NCI-H510A treated with DMSO at 0.1 percent for 48 hours (cell line): ENCODE data around the gene MVK.

Source experiments
- DNase-seq: peaks from one replicate; lab custom pipeline; 2025; lab: John Stamatoyannopoulos, UW

The MVK gene

DNA sequence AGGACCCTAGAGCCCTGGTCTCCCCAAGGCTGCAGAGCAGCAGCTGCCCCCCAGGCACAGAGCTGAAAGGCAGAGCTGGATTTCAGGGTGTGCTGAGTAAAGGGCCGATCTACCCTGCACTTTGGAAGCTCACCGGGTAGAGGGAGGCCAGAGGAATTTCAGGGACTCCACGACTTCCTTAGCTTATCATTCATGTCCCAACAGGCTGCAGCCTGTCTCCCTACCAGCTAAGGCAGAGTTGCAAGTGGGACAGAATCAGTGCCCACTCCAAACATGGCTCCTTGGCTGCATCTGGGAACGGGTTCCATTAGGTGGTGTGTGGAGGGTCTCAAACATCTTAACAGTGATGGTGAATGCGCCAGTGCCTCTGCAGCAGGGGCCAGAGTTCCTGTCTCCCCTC is 27.8 kb upstream of the MVK start:
- DNase-seq, result no peak

- DNase-seq, result no peak
Observed at GRCh38 chr12:109547286-109547685, 26.3 kb upstream of the MVK start.

DNA sequence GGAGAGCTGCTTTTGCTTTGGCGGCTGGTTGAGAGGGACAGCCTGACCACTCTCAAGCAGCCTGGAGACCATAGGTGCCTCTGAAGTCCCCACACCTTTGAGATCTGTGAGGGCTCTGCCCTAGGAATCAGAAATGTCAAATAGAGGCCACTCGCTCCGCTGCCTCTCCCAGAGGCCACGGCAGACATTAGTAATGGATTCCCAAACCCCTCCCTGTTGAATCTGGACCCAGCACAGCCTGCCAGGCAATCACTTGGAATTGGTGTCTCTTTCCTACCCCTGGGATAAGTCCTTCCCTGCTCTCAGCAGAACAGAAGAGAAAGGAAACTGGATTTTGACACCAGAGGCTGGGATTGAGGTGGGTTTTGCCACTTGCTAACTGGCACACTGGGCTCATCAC is 25.3 kb upstream of the MVK start:
- no peak for DNase-seq

DNA sequence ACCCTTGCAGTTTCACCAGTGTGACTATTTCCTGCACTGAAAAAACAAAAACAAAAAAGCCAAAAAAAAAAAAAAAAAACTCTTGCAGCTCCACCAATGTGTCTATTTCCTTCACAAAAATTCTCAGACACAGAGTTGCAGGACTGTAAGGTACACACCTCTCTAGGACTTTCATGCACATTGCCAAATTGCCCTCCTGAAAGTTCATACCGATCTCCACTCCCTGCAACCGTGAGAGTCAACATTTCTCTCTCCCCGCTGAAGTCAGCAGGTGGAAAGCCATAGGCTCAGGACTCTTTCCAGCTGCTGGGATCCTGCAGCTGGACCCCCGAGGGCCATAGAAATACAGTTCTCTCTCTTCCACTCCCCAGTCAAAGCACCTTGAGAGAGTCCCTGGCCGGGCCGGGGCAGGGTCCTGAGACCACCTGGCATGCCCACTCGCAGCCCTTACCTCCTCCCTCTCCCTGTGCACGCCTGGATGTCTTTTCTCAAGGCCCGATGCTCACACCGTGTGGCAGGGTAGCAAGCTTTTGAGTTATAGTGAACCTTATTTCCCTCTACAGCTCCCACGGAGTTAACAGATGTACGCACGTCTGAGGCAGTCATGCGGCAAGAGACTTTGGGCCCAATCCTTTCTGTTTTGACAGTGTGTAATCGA is 23.9 kb upstream of the MVK start:
- no peak for DNase-seq

- DNase-seq, result no peak
Observed at GRCh38 chr12:109550281-109550680, 23.3 kb upstream of the MVK start.

DNA sequence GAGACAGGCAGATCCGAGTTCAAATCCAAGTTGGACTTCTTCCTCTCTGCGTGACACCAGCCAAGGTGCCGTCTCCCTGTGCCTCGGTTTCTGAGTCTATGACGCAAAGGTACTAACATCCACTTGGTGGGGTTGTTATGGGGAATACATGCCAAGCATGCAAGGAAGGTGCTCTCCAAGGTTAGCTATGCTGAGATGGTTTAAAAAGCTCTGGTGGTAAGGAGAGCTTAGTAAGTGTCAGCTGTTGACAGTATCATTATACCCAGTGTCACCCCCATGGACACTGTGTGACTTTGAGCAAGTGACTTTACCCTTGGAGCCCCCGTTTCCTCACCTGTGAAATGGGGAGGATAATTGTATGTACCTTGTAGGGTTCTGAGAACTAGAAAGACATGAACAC is 22.5 kb upstream of the MVK start:
- no peak for DNase-seq

GRCh38 chr12:109552971-109553370 is 20.6 kb upstream of the MVK start:
- no peak for DNase-seq

DNA sequence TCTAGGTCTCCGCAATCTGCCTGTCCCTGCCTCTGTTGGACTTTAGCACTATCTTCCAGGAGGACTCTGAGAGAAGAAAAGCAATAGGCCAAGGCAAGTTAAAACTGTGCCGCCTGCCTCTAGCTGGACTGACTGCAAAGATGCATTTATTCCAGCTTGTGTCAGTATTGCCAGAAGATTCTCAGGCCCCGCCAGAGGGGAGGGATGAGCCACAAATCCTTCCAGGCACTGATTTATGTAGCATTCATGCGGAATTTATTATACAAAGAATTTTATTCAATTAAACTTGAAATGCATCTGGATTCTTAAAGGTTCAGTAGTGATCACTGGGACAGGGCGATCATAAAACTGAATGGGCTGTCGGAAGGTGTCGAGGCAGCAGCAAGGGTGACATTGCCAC is 20.1 kb upstream of the MVK start:
- DNase-seq, result no peak

DNA sequence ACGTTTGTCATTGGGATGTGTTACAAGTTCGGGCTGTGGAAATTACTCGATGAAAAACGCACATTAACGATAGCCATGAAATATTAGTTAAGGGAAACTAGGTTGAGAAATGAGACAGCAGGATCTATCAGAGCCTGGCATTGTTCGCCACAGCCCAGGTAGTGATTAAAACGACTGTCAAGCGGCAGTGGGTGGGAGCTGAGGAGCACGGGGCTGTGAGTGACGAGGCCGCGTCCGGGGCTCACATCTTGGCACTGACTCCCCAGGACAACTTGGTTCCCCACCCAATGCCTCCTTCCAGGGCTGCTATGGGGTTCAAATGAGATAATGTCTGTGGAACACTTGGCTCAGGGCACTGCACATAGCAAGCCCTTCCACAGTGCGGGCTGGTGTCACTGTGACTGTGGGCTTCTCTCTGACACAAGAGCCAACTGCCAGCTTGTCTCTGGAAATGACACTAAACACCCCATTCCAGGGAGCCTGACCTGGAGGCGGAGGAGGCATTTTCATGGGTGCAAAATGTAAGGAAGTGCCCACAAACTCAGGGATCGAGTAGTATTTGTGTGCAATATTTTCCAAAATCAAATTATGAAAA is 19.6 kb upstream of the MVK start:
- DNase-seq, result no peak

GRCh38 chr12:109554761-109555160 is 18.8 kb upstream of the MVK start:
- no peak for DNase-seq

DNA sequence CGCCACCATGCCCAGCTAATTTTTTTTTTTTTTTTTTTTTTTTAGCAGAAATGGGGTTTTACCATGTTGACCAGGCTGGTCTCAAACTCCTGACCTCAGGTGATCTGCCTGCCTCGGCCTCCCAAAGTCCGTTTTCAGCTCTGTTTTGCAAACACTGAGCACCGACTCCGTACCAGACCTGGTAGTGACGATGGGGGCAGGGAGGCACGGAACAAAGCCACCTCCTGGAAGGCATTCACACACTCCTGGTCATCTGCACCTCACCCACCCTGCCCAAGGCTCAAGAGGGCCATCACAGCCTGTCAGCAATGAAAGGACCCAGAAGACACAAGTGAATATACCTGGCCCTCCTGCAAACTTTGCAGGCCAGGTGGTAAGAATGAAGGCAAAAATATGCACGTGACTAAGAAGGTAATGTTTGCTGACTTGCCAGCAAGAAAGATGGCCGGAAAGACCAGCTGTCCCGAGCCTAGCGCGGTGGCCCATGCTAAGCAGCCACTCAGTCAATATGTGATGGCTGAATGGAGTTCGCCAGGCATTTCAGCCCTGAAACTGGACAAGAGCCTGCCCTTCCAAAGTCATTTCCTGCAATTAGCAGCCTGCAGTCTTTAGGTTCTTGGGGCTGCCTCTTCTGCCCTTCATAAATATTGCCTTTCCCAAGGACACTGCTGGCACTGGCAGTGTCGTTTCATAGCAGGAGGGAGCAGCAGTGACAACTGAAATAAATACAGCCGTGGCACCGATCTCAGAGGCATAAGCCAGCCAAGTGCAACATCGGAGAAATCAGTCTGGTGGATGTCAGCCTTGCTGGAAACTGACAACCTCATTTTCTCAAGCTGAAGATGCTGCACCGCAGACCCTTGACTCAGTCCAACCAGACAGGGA is 17.9 kb upstream of the MVK start:
- no peak for DNase-seq

DNA sequence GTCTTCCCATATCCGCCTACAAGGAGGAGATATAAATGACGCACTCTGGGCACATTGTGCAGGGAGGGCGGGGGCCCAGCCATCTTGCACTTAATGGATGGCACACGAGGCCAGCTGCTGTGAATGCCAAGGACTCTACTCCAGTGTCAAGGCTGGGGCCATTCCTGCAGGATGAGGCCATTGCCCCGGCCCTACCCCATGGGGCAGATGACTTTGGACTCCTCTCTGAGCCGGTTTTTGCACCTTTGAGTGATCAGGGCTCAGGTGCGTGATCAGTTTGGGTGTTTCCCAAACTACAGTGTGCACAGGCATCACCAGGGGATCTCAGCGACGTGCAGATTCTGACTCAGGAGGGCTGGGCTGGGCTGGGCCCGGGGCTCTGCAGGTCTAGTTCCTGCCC is 16.4 kb upstream of the MVK start:
- DNase-seq, result no peak

DNA sequence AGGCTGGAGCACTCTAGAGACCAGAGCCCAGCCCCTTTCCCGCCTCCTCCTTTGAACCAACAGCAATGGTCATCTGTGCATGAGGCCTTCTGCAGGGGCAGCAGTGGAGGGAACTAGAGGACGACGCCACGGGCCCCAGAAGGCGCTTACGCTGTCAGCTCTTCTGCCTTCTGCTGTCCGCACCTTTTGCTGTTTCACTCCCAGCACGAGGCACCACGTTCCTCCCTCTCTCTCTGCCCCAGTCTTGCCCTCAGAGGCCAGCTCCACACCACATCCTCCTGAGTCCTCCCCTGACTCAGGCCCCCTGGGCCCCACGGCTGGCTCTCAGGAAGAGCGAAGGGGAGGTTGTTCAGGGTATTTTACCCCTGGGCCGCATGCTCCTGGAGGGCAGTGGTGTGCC is 15.8 kb upstream of the MVK start:
- DNase-seq, result no peak

DNA sequence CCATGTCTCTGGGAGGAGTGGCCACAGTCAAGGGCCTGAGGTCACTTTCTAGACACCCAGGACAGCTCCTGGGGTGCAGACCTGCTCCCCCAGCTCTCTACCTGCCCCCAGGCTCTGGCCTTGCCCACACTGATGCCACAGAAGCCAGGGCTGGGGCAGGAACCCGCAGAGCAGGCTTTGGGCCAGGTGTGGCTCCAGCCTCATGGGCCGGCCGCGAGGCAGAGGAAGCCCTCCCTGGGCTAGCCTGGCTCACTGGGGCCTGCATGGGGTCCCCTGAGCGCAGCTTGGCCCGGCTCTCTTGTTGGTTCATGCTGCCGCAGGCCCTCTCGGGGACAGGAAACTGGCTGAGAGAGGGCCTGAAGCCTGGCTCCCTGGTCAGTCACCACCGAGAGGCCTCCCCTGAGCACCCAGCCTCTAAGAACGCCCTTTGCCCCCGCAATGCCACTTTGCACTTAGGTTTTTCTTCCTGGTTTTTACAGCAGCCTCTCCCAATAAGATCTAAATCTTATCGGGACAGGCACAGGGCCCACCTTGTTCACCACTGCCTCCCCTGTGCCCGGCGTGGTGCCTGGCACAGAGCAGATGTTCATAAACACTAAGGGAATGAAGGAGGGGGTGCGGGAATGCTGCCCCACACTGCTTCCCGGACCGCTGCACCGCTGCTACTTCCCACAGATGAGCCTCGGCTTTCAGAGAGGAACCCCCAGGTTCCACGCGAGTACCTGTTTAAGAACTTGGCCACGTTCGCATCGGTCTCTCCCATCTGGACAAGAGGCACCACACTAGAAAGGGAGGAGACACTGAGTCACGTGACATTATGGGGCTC is 15.0 kb upstream of the MVK start:
- DNase-seq, result no peak

DNA sequence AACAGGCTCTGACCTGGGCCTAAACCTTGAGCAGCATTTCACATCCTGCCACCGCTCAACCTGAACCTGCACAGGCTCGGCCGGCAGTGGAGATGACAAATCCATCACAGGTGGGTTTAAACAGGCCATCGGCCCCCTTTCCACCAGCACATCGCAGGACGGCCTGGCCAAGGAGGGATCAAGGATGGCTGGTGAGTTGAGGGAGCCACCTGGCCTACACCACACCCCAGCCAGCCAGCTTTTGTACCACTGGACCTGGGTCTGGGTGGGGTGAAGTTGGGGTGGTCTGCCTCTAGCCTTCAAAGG is 14.4 kb upstream of the MVK start:
- no peak for DNase-seq

- DNase-seq, result no peak
Observed at GRCh38 chr12:109559601-109560000, 14.0 kb upstream of the MVK start.

GRCh38 chr12:109560867-109561710 is 12.5 kb upstream of the MVK start:
- no peak for DNase-seq

DNA sequence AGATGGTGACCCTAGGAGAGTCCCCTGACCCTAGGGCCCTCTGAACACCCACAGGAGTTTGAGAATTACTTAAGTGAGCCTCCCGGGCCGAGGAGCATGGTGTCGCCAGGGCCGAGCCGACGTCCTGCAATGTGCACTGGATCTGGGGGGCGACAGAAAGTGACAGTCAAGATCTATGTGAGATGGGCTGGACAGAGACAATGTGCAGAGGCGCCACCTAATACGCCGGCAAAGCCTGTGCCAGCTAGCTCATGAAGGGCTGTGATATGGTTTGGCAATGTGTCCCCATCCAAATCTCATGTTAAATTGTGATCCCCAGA is 11.9 kb upstream of the MVK start:
- DNase-seq, result no peak

- DNase-seq, result no peak
Observed at GRCh38 chr12:109562871-109563270, 10.7 kb upstream of the MVK start.

DNA sequence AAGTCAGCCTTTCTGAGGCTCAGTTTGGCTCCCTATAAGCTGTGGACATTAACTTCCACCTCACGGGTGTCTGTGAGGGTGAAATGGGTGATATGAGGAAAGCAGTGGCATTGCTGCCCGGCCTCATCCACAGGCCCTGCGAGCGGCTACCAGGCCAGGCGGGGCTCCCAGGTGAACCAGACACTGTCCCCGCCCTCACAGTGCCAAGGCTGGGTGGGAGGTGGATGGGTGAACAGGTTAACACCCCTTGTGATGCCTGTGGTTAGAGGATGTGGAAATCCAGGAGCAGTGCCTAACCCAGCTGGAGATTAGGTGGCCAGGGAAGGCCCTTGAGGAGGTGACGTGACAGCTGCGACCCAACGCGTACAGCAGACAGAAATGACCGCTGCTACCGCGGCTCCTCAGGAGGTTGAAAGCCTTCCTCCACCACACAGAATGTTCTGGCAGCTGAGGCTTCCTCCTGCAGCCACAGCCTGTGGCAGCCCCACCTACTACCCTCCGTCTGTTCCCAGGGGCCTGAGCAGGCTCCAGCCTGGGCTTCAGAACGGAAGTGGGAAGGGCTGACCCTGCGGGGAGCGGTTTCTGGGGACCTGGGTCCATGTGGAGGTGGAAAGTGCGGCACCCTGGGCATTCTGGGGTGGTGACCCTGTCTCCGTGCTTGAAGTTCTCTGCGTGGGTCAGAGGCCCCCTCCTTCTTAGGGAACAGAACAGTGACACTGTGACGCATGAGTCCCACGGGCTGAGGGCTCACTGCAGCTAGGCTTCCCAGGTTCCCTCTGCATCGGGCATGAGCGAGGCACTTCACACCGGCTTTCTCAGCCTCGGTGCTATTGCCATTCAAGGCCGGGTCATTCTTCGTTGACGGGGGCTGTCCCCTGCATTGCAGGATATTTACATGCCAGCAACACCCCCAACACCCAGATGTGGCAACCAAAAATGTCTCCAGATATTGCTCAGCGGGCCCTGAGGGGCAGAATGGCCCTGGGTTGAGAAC is 10.0 kb upstream of the MVK start:
- DNase-seq, result no peak

- DNase-seq, result no peak
Observed at GRCh38 chr12:109566424-109566823, 7.2 kb upstream of the MVK start.
